ENCODE measurements around the gene SLC27A4.

DNA sequence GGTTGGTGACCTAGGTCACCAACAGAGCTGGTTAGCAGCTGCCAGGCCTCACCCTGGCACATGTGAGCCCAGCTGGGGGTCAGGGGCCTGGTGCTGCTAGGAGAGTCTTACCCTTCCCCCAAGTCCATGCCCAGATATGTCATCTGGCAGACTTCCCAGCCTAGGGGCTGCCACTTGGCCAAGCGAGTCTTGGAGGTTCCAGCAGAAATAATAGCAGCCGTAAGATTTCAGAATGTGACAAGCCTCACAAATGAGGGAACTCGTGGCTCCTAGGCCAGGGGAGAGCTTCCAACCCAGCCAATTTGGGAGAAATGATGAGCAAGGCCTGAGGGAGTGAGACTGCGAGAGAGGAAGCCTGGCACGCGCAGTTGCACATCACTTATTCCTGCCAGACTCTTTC, 41.9 kb downstream of the SLC27A4 start:
- no peak for TF ChIP-seq POLR2AphosphoS5 (IDR thresholded peaks at IDR 0.05)
- TF ChIP-seq POLR2A (IDR thresholded peaks at IDR 0.05), result no peak
- TF ChIP-seq, protein P1, sequence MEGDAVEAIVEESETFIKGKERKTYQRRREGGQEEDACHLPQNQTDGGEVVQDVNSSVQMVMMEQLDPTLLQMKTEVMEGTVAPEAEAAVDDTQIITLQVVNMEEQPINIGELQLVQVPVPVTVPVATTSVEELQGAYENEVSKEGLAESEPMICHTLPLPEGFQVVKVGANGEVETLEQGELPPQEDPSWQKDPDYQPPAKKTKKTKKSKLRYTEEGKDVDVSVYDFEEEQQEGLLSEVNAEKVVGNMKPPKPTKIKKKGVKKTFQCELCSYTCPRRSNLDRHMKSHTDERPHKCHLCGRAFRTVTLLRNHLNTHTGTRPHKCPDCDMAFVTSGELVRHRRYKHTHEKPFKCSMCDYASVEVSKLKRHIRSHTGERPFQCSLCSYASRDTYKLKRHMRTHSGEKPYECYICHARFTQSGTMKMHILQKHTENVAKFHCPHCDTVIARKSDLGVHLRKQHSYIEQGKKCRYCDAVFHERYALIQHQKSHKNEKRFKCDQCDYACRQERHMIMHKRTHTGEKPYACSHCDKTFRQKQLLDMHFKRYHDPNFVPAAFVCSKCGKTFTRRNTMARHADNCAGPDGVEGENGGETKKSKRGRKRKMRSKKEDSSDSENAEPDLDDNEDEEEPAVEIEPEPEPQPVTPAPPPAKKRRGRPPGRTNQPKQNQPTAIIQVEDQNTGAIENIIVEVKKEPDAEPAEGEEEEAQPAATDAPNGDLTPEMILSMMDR (IDR thresholded peaks at IDR 0.05), result no peak
- no peak for TF ChIP-seq EP300 (IDR thresholded peaks at IDR 0.05)
